Activated CD8-positive, alpha-beta memory T cell treated with anti-CD3 and anti-CD28 coated beads, Interleukin-2, amount 10 ng/mL, durations not matched to agents 7 days and 5 days (primary cell): Measurements from ENCODE around the gene GRID2. TPM values are rescaled to one million over a fixed set of nuclear protein-coding genes. Genes with fewer than 3 reads are reported as not detected.

Experiments used
- ATAC-seq: fragments of 150-1000 bp; cut with Tn5 transposase; one replicate; pipeline ENCODE4 v1.10.0; 2021; ENCODE audit warnings: moderate library complexity
- CTCF ChIA-PET: fragments of 350-600 bp; sonication (Branson Sonifier 250); formaldehyde crosslinking; loops from one replicate; lab custom pipeline; 2021; ENCODE audit warnings: antibody characterized with exemption; lab: Charles Lee
- DNase-seq: peaks from one replicate; pipeline ENCODE4 v3.0.0-alpha.2; 2020
- H3K27ac Mint-ChIP-seq: one replicate; pipeline ENCODE4 v1.8.0; 2021; ENCODE audit warnings: mild to moderate bottlenecking, mixed read lengths
- H3K27me3 Mint-ChIP-seq: one replicate; pipeline ENCODE4 v1.8.0; 2021; ENCODE audit warnings: mixed read lengths
- H3K36me3 Mint-ChIP-seq: one replicate; pipeline ENCODE4 v1.8.0; 2021; ENCODE audit warnings: mild to moderate bottlenecking, mixed read lengths
- H3K4me1 Mint-ChIP-seq: one replicate; pipeline ENCODE4 v1.8.0; 2021; ENCODE audit warnings: mixed read lengths
- H3K4me3 Mint-ChIP-seq: one replicate; pipeline ENCODE4 v1.8.0; 2021; ENCODE audit warnings: mild to moderate bottlenecking, moderate library complexity, mixed read lengths
- H3K9me3 Mint-ChIP-seq: one replicate; pipeline ENCODE4 v1.8.0; 2022; ENCODE audit warnings: low read depth, mixed read lengths
- total RNA-seq, 2 experiments: library from RNA; stranded (reverse); gene quantifications; one replicate each; pipeline ENCODE4 v1.2.3, GENCODE V29; 2021

The GRID2 gene
- total RNA-seq, 2 experiments from 2014 or later: not detected

DNA sequence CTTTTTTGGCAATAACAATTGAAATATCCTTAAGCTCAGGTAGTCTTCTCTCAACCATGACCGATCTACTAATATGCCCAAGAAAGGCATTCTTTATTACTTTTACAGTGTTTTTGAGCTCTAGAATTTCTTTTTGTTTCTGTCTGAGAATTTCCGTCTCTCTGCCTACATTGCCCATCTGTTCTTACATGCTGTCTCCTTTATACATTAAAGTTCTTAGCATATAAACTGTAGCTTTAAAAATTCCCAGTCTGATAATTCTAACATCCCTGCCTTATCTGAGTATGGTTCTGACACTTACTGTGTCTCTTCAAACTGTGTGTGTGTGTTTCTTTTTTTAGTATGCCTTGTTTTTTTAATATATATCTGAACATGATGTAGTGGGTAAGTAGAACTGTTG is 658.1 kb downstream of the GRID2 start:
- H3K27ac Mint-ChIP-seq: no peak overlapping the region
- CTCF ChIA-PET: no interaction called here

DNA sequence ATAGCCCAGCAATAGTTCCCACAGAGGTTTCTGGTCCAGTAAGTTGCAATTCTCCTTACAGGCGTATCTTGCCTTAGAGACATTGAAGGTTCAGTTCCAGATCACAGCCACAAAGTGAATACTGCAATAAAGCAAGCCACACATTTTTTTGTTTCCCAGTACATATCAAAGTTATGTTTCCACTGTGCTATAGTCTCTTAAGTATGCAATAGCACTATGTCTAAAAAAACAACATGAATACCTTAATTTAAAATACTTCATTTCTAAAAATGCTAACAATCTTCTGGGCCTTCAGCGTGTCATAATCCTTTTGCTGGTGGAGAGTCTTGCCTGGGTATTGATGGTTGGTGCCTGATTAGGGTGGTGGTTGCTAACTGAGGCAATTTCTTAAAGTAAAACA is 659.1 kb downstream of the GRID2 start:
- H3K9me3 Mint-ChIP-seq: peaks cover 9% of the 10 kb centered on the region
- CTCF ChIA-PET: no interaction called here

More for the DNA sequence above, 658.1 kb downstream of the GRID2 start:
- Mint-ChIP-seq H3K36me3 (no peaks in the 10 kb centered on the region), H3K4me1 (no peaks in the 10 kb centered on the region), H3K4me3 (no peak overlapping the region), H3K9me3 (peaks cover 12% of the 10 kb centered on the region), H3K27me3 (no peaks in the 10 kb centered on the region)
- DNase-seq (no peak), ATAC-seq (no peak)

DNA sequence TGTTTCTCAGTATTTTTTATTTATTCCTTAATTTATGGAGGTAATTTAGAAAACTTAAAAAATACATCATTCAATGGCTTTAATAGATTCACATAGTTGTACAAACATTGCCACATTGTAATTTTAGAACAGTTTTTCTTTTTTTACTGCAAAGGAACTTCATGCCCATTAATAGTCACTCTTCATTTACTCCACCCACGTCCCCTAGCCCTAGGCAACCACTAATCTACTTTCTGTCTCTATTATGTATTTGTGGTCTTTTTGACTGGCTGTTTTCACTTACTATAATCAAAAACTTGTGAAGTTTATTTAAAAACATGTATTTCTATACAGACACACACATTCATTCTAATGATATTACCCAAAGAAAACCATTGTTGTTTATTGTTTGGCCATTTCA is 664.8 kb downstream of the GRID2 start:
- H3K36me3 Mint-ChIP-seq: no peaks in the 10 kb centered on the region
- H3K27me3 Mint-ChIP-seq: no peaks in the 10 kb centered on the region
- no peaks in the 10 kb centered on the region for H3K4me1 Mint-ChIP-seq
- ATAC-seq: no peak
- CTCF ChIA-PET: no interaction called here
- peaks cover 1% of the 10 kb centered on the region for H3K9me3 Mint-ChIP-seq
- no peak for DNase-seq
- no peak overlapping the region for H3K27ac Mint-ChIP-seq
- no peak overlapping the region for H3K4me3 Mint-ChIP-seq

More for the DNA sequence above, 659.1 kb downstream of the GRID2 start:
- Mint-ChIP-seq H3K4me3 (no peak overlapping the region), H3K27me3 (no peaks in the 10 kb centered on the region), H3K36me3 (no peaks in the 10 kb centered on the region), H3K27ac (no peak overlapping the region), H3K4me1 (no peaks in the 10 kb centered on the region)
- ATAC-seq (no peak), DNase-seq (no peak)

DNA sequence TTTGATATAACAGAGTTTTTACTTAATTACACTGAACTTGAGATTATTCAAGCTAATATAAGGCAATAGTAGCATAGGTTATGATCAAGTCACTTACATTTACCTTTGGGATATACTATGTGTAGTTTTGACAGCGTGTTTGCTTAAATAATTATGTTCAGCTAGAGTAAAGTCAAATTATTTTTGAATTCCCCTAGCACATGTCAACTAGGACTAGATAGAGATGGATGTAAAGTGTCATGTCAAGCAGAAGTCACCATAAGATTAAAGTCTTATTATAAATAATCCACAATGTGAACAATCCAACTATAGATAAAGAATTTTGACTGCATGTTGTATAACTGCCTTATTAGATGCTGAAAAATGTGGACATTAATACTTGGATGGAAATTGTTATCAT is 665.2 kb downstream of the GRID2 start:
- ATAC-seq: no peak
- Mint-ChIP-seq H3K27ac (no peak overlapping the region), H3K27me3 (no peaks in the 10 kb centered on the region)

DNA sequence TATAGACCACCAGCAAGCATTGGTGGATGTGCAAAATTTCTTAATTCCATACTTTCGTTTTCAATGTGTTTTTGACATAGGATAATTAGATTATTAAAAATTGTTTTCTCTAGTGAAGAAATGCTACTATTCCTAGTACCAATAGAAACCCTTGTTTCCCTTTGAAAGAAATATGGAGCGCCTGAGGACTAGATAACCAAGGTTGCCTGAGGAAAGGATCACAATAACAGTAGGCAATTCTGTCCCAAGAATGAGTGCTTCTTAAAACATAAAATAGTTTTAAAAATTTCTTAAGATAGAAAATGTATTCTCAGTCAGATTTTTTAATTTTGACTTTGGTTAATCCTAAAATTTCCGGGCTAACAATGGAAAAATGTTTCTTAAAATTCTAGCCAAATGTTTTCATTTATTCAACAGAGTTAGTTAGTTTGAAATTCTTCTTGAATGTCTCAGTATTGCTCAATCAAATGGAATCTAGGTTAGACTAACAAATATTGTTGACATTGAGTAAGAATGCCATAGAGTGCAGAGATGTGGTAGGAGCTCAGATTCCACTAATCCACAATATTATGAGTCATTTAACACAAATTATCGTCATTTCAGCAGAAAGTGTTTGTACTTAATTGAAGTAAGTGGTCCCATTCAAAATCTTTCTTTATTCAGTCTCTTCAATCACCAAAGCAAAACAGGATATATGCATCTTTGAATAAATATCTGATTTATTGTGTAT is 666.0 kb downstream of the GRID2 start:
- Mint-ChIP-seq H3K9me3 (no peaks in the 10 kb centered on the region), H3K27me3 (no peaks in the 10 kb centered on the region), H3K36me3 (no peaks in the 10 kb centered on the region), H3K27ac (no peak overlapping the region), H3K4me1 (no peaks in the 10 kb centered on the region), H3K4me3 (no peak overlapping the region)
- DNase-seq (no peak), ATAC-seq (no peak)
- CTCF ChIA-PET: no interaction called here

More for the DNA sequence above, 665.2 kb downstream of the GRID2 start:
- Mint-ChIP-seq H3K4me1 (no peaks in the 10 kb centered on the region), H3K9me3 (no peaks in the 10 kb centered on the region), H3K36me3 (no peaks in the 10 kb centered on the region), H3K4me3 (no peak overlapping the region)
- CTCF ChIA-PET: no interaction called here
- DNase-seq: no peak

DNA sequence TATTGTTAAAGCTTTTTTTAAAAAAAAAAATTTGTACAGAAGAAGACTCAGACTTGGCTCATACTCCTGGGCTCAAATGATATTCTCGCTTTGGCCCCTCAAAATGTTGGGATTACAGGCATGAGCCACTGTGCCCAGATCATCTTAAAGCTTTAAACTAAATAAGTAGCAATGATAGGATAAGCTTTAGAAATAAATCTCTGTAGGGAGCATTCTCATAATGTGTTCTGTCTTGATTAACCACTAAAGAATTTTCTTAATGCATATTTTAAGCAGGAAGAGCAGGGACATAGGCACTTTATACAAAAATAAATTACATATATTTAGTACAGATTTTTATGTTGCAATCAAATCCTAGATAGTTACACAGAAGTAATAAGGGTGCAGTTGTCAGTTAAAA is 667.2 kb downstream of the GRID2 start:
- no peak overlapping the region for H3K4me3 Mint-ChIP-seq
- no peaks in the 10 kb centered on the region for H3K27me3 Mint-ChIP-seq
- CTCF ChIA-PET: no interaction called here
- ATAC-seq (no peak), DNase-seq (no peak)
- H3K9me3 Mint-ChIP-seq: no peaks in the 10 kb centered on the region
- H3K36me3 Mint-ChIP-seq: no peaks in the 10 kb centered on the region
- no peak overlapping the region for H3K27ac Mint-ChIP-seq
- no peaks in the 10 kb centered on the region for H3K4me1 Mint-ChIP-seq

DNA sequence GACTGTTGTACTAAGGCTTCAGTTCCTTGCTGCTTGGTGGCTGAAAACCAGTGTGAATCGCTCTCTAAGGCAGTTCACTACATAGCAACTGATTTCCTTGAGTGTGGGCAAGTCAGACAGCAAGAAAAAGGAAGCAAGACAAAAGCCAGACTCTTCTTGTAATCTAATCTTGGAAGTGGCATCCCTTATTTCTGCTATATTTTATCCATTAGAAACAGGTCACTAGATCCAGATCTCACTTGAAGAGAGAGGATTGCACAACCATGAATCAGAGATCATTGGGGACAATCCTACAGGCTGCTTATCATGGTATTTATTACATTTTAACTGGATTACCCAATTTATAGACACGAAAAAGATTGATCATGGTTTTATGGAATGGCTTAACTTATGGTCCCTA is 684.5 kb downstream of the GRID2 start:
- ATAC-seq (no peak), DNase-seq (no peak)
- Mint-ChIP-seq H3K27ac (no peak overlapping the region), H3K27me3 (no peaks in the 10 kb centered on the region), H3K4me3 (no peak overlapping the region), H3K4me1 (no peaks in the 10 kb centered on the region), H3K9me3 (peaks cover 2% of the 10 kb centered on the region), H3K36me3 (no peaks in the 10 kb centered on the region)
- CTCF ChIA-PET: no interaction called here

DNA sequence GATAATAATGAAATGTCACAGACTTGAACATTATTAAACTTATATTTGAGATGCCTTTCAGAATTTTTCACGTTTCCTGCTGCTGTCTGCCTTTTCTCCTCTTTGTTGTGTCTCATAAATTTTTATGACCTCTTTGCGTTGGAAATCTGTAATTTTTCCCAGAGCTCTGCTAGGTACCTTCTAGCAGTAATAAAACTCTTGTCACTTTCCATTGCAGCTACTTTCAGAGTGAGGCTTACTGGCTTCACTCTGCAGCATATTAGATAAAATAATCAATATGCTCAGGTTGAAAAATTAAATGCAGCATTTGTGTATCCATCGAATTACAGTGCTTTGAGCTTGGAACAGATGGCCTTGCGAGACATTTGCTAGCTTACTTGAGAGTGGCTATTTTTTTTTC is 689.0 kb downstream of the GRID2 start:
- Mint-ChIP-seq H3K4me3 (no peak overlapping the region), H3K27ac (no peak overlapping the region), H3K9me3 (peaks cover 3% of the 10 kb centered on the region), H3K4me1 (no peaks in the 10 kb centered on the region), H3K36me3 (no peaks in the 10 kb centered on the region), H3K27me3 (no peaks in the 10 kb centered on the region)
- DNase-seq: no peak
- no peak for ATAC-seq
- CTCF ChIA-PET: no interaction called here

DNA sequence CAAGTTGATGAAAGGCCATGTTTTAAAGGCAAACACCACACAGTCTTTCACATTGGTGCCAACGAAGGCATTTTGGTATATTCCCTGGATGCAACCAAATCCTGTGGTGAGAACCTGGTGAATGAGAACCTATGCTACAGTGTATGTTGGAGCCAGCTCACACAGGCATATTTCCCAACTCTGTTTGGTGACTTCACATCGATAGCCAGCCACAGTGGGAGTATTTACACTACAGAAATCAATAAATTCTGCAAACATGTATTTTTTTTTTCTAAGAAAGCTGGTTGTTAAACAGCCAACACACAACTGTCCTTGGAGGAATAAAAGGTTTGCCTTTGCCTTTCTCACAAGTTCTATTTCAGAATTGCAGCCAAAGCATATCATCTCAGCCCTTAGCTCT is 691.0 kb downstream of the GRID2 start:
- CTCF ChIA-PET: no interaction called here
- H3K9me3 Mint-ChIP-seq: peaks cover 3% of the 10 kb centered on the region
- no peak for DNase-seq
- no peak for ATAC-seq
- H3K27me3 Mint-ChIP-seq: no peaks in the 10 kb centered on the region
- H3K4me3 Mint-ChIP-seq: no peak overlapping the region
- no peaks in the 10 kb centered on the region for H3K4me1 Mint-ChIP-seq
- no peak overlapping the region for H3K27ac Mint-ChIP-seq
- no peaks in the 10 kb centered on the region for H3K36me3 Mint-ChIP-seq

DNA sequence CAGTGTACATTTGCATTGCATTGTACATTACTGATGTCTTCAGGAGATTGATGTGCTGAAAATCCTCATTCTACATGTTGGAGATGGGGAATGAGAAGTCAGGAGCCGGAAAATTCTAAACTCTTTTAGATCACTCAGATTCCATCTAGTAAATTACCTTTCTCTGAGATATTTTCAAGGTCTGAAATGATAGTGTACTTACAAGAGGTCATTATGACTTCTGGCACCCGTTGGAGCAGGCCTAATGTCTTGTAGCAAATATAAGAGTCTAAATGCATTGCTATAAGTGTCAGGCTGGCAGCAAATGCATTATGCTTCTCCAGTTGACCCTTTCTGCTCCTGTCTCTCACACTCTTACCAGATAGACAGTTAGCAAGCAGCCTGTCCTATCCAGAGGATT is 692.8 kb downstream of the GRID2 start:
- H3K4me1 Mint-ChIP-seq: no peaks in the 10 kb centered on the region
- CTCF ChIA-PET: no interaction called here
- H3K36me3 Mint-ChIP-seq: no peaks in the 10 kb centered on the region
- ATAC-seq: no peak
- peaks cover 3% of the 10 kb centered on the region for H3K9me3 Mint-ChIP-seq
- no peak for DNase-seq
- no peak overlapping the region for H3K27ac Mint-ChIP-seq
- no peaks in the 10 kb centered on the region for H3K27me3 Mint-ChIP-seq
- no peak overlapping the region for H3K4me3 Mint-ChIP-seq

DNA sequence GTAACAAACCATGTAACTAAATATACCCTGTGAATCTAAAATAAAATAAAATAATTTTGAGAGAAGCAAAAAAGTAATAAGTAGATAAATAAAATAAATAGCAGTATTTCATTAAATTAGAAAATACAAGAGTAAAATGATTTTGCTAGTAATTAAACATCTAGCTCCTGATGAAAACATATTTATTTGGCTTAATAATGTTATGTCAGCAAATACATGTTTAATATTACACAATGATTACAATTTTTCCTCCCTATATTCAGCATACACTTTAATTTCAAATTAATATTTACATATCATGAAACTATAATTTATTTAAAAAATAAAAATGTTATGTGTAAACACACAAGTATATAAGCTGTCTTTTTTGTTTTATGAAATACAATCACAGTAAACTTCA is 697.1 kb downstream of the GRID2 start:
- DNase-seq: no peak
- no peak overlapping the region for H3K4me3 Mint-ChIP-seq
- no peak for ATAC-seq
- no peaks in the 10 kb centered on the region for H3K4me1 Mint-ChIP-seq
- H3K9me3 Mint-ChIP-seq: no peaks in the 10 kb centered on the region
- CTCF ChIA-PET: no interaction called here
- no peaks in the 10 kb centered on the region for H3K36me3 Mint-ChIP-seq
- no peaks in the 10 kb centered on the region for H3K27me3 Mint-ChIP-seq
- no peak overlapping the region for H3K27ac Mint-ChIP-seq

DNA sequence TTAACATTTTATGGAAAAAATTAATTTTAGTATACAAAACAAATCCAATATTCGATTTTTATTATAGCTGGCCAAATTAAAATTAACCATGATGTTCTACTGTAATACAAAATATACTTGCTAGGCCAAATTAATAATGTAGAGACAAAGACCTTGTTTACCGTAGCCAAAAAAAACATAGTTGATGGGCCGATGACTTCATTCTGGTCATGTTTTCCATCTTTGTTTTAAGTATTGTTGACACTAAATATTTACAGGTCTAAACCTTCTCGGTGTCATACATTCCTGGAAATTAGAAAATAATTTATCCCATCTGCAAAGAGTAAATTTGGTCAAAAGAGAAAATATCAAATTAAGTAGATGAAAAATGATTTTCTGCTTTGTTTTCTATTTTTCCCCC is 698.5 kb downstream of the GRID2 start:
- Mint-ChIP-seq H3K27me3 (no peaks in the 10 kb centered on the region), H3K36me3 (no peaks in the 10 kb centered on the region), H3K4me1 (no peaks in the 10 kb centered on the region), H3K27ac (no peak overlapping the region), H3K9me3 (no peaks in the 10 kb centered on the region), H3K4me3 (no peak overlapping the region)
- ATAC-seq: no peak
- CTCF ChIA-PET: no interaction called here
- no peak for DNase-seq

DNA sequence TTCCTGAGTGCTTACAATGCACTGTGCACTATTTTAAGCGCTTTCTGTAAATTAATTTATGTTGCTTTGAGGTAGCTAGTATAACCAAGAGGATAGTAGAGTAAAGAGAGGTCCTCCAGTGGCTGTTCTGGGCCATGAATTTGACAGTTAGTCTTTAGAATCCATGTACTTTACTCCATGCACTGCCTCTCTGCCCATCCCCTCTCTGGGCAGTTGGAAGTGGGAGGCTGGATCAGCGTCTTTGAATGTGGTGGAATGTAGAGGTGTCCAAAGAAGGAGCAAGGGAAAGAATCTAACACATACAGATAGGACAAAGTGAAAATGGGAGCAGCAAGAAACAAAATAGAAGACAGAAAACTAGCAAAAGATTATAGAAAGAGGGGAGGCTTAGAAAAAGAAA is 712.6 kb downstream of the GRID2 start:
- ATAC-seq (no peak), DNase-seq (no peak)
- Mint-ChIP-seq H3K27ac (no peak overlapping the region), H3K9me3 (peaks cover 9% of the 10 kb centered on the region), H3K36me3 (no peaks in the 10 kb centered on the region), H3K4me3 (no peak overlapping the region), H3K27me3 (no peaks in the 10 kb centered on the region), H3K4me1 (no peaks in the 10 kb centered on the region)
- CTCF ChIA-PET: no interaction called here

DNA sequence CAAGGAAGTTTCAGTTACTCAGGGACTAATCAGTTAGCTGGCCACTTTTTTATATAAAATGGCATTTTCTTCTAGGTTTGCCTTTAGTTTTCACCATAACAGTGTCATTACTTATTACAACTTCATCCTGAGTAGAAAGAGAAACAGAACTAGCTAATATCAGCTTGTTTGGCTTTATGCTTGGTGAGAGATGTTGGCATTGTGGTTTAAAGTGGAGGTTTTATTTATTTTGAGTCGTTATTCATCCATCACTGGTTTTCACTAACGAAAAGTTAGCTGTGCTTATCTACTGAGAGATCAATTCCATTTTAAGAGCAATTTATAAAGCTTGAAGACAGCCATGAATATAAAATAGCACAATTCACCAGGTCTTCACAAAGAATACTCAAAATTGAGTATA is 714.5 kb downstream of the GRID2 start:
- Mint-ChIP-seq H3K9me3 (peaks cover 2% of the 10 kb centered on the region), H3K4me1 (no peaks in the 10 kb centered on the region), H3K27ac (no peak overlapping the region), H3K36me3 (no peaks in the 10 kb centered on the region), H3K4me3 (no peak overlapping the region), H3K27me3 (no peaks in the 10 kb centered on the region)
- no peak for ATAC-seq
- no peak for DNase-seq
- CTCF ChIA-PET: no interaction called here

DNA sequence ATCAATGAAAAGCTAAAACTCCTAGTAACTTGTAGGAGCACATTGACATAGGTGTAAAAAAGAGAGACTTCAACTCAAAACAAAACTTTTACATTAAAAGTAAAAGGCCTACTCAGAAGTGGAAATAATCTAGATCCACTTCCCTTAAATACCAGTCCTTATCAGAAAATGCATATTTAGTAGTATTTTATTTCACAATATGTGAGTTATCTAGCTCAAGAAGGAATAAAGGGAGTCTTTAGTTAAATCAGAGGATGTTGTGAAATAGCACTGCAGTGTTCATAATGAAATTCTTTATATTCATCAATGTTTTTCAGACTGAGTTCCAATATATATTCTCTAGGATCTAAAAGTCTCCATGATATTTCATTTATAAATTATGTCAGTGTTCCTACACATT is 715.0 kb downstream of the GRID2 start:
- no peak overlapping the region for H3K4me3 Mint-ChIP-seq
- no peaks in the 10 kb centered on the region for H3K27me3 Mint-ChIP-seq
- H3K9me3 Mint-ChIP-seq: peaks cover 2% of the 10 kb centered on the region
- no peaks in the 10 kb centered on the region for H3K36me3 Mint-ChIP-seq
- ATAC-seq (no peak), DNase-seq (no peak)
- H3K27ac Mint-ChIP-seq: no peak overlapping the region
- no peaks in the 10 kb centered on the region for H3K4me1 Mint-ChIP-seq
- CTCF ChIA-PET: no interaction called here
